Left forelimb (tissue), 1 donor: ENCODE results near the gene RAB9B.

Experiments used
- DNase-seq: peaks from one replicate; pipeline ENCODE4 v3.0.0-alpha.2; 2018; ENCODE audit warnings: low spot score

Gene RAB9B

GRCh38 chrX:103811858-103812257 is 20.2 kb downstream of the RAB9B start:
- no peak for DNase-seq

- DNase-seq = no peak
Observed at GRCh38 chrX:103806862-103807474, 25.1 kb downstream of the RAB9B start.

- no peak for DNase-seq
Observed at GRCh38 chrX:103805860-103806259, 26.2 kb downstream of the RAB9B start.

- DNase-seq = no peak
Observed at GRCh38 chrX:103800318-103800717, 31.7 kb downstream of the RAB9B start.

GRCh38 chrX:103797691-103798090 is 34.4 kb downstream of the RAB9B start:
- no peak for DNase-seq

- no peak for DNase-seq
Observed at GRCh38 chrX:103794119-103794518, 37.9 kb downstream of the RAB9B start.

GRCh38 chrX:103793545-103793940 is 38.5 kb downstream of the RAB9B start:
- no peak for DNase-seq

GRCh38 chrX:103792916-103793544 is 39.0 kb downstream of the RAB9B start:
- DNase-seq = no peak

GRCh38 chrX:103791826-103792485 is 40.1 kb downstream of the RAB9B start:
- no peak for DNase-seq

- no peak for DNase-seq
Observed at GRCh38 chrX:103791228-103791627, 40.8 kb downstream of the RAB9B start.

GRCh38 chrX:103789004-103789403 is 43.1 kb downstream of the RAB9B start:
- DNase-seq = no peak

- no peak for DNase-seq
Observed at GRCh38 chrX:103783971-103784370, 48.1 kb downstream of the RAB9B start.

GRCh38 chrX:103783196-103783595 is 48.9 kb downstream of the RAB9B start:
- no peak for DNase-seq

GRCh38 chrX:103782640-103783039 is 49.4 kb downstream of the RAB9B start:
- no peak for DNase-seq

- DNase-seq = no peak
Observed at GRCh38 chrX:103781706-103782105, 50.4 kb downstream of the RAB9B start.

- no peak for DNase-seq
Observed at GRCh38 chrX:103781062-103781402, 51.0 kb downstream of the RAB9B start.

GRCh38 chrX:103780336-103781061 is 51.6 kb downstream of the RAB9B start:
- no peak for DNase-seq

GRCh38 chrX:103779141-103779789 is 52.8 kb downstream of the RAB9B start:
- no peak for DNase-seq

GRCh38 chrX:103776546-103776945 is 55.5 kb downstream of the RAB9B start, which contains the start of gene PLP1:
TSS of gene PLP1 (plus strand) at chrX:103776840. CDS start at chrX:103776996, 156 bp downstream.
- DNase-seq = no peak

- no peak for DNase-seq
Observed at GRCh38 chrX:103774070-103774642, 57.9 kb downstream of the RAB9B start.

GRCh38 chrX:103773445-103773844 is 58.6 kb downstream of the RAB9B start:
- DNase-seq = no peak
